Mesendoderm (in vitro differentiated cells): ENCODE data around the gene IL17REL.

Experiments
- DNase-seq: peaks from one replicate; pipeline ENCODE4 v3.0.0; 2013
- H2AK5ac ChIP-seq: 2 replicates; pipeline ENCODE4 v1.6.1; 2013; ENCODE audit warnings: low read length, inconsistent platforms
- H2BK120ac ChIP-seq: 2 replicates; pipeline ENCODE4 v1.6.1; 2013; ENCODE audit warnings: low read depth, mild to moderate bottlenecking, low read length, moderate library complexity, mixed read lengths
- H2BK15ac ChIP-seq: replicated peaks from 2 replicates; pipeline ENCODE4 v1.6.1; 2013; ENCODE audit warnings: low read depth, mild to moderate bottlenecking, moderate library complexity
- H2BK5ac ChIP-seq: 2 replicates; pipeline ENCODE4 v1.6.1; 2013; ENCODE audit warnings: low read length, inconsistent platforms
- H3K18ac ChIP-seq: 2 replicates; pipeline ENCODE4 v1.6.1; 2013; ENCODE audit warnings: mild to moderate bottlenecking, low read length, mixed read lengths
- H3K23ac ChIP-seq: one replicate; pipeline ENCODE4 v1.6.1; 2013; ENCODE audit warnings: low read length
- H3K27ac ChIP-seq: 2 replicates; pipeline ENCODE4 v1.5.1; 2013; ENCODE audit warnings: low read depth, mild to moderate bottlenecking, inconsistent platforms, low read length, moderate library complexity
- H3K27me3 ChIP-seq: 2 replicates; pipeline ENCODE4 v1.6.1; 2013; ENCODE audit warnings: low read length, control low read depth, mild to moderate bottlenecking, inconsistent platforms; ENCODE audit not compliant: insufficient read depth, poor library complexity
- H3K36me3 ChIP-seq: 2 replicates; pipeline ENCODE4 v1.6.1; 2013; ENCODE audit warnings: low read length, inconsistent platforms; ENCODE audit not compliant: control insufficient read depth, insufficient read depth
- H3K4ac ChIP-seq: one replicate; pipeline ENCODE4 v1.6.1; 2013; ENCODE audit warnings: low read depth, mild to moderate bottlenecking, low read length, moderate library complexity
- H3K4me1 ChIP-seq: 2 replicates; pipeline ENCODE4 v1.6.1; 2013; ENCODE audit warnings: low read depth, low read length, inconsistent platforms; ENCODE audit not compliant: control insufficient read depth
- H3K4me2 ChIP-seq: 2 replicates; pipeline ENCODE4 v1.6.1; 2013; ENCODE audit warnings: low read length
- H3K4me3 ChIP-seq: 2 replicates; pipeline ENCODE4 v1.5.1; 2013; ENCODE audit warnings: mild to moderate bottlenecking, low read length
- H3K56ac ChIP-seq: one replicate; pipeline ENCODE4 v1.6.1; 2013; ENCODE audit warnings: low read length
- H3K79me1 ChIP-seq: 2 replicates; pipeline ENCODE4 v1.6.1; 2013; ENCODE audit warnings: low read length, inconsistent platforms
- H3K79me2 ChIP-seq: 2 replicates; pipeline ENCODE4 v1.6.1; 2013; ENCODE audit warnings: mild to moderate bottlenecking, low read length; ENCODE audit not compliant: control insufficient read depth, insufficient read depth
- H3K9ac ChIP-seq: 2 replicates; pipeline ENCODE4 v1.6.1; 2013; ENCODE audit warnings: low read length, inconsistent platforms
- H4K5ac ChIP-seq: one replicate; pipeline ENCODE4 v1.6.1; 2013; ENCODE audit warnings: low read length
- H4K8ac ChIP-seq: one replicate; pipeline ENCODE4 v1.6.1; 2013; ENCODE audit warnings: low read depth, mild to moderate bottlenecking, control low read depth, low read length, moderate library complexity
- WGBS: extraction: QIAGEN DNeasy Blood & Tissue Kit; methylation state at CpG from one replicate; pipeline ENCODE4 v1.1.7; 2013; ENCODE audit warnings: low lambda C conversion rate, missing lambda C conversion rate; ENCODE audit not compliant: insufficient coverage; ENCODE audit errors: extremely low coverage; 5-methylcytosine and 5-hydroxymethylcytosine counted together

The IL17REL gene

DNA sequence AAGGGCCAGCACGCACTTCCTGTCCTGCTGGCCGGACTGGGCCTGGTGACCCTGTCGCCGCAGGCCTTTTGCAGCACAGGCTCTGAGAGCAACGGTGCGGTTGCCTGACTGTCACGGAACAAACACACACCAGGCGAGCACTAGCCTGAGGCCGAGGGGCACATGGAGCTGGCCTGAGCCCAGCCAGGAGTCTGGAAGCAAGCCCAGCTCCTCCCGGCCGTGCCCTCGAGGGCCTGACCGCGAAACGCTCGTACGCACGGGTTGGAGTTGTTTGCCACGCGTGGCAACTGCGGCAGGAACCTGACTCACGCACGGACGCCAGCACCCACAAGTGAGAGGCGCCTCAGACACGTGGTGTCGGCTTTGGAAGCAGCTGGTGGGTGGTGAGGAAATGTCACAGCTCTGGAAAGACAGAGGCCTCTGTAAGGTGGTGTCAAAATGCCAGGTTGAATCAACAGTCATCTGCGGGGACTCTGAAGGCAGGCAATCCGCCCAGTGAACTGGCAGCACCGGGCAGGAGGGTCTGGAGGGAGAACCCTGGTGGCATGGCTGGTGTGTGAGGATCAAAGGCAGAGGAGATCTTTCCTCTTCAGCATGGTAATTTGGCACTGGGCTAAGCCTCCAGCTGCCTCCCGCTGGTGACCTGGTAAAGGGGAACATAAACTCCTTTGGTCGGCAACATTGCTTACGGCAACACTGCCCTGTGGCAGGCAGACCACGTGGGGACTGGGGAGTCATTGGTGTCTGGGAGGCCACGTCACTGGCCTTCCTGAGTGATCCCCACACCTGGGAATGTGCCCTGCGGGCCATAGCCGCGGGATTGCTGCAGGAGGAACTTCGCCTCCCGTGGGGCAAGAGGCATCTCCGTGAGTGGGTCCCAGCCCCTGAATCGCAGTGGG, 15.3 kb upstream of the IL17REL start:
- no peaks in the 10 kb centered on the region for H3K36me3 ChIP-seq
- H2BK5ac ChIP-seq, result no peak overlapping the region
- H3K79me1 ChIP-seq, result no peaks in the 10 kb centered on the region
- H3K4me2 ChIP-seq, result no peak overlapping the region
- no peaks in the 10 kb centered on the region for H3K4me1 ChIP-seq
- H3K27ac ChIP-seq, result no peak overlapping the region
- no peak overlapping the region for H2AK5ac ChIP-seq
- no peak overlapping the region for H3K9ac ChIP-seq
- H4K8ac ChIP-seq, result no peak overlapping the region
- no peak overlapping the region for H3K4ac ChIP-seq
- H4K5ac ChIP-seq, result no peak overlapping the region
- H3K4me3 ChIP-seq, result no peak overlapping the region
- no peak overlapping the region for H3K23ac ChIP-seq
- WGBS, result no CpG with 5 or more reads among the region's 42 CpGs
- no peaks in the 10 kb centered on the region for H3K27me3 ChIP-seq
- no peak overlapping the region for H3K18ac ChIP-seq
- H2BK15ac ChIP-seq, result no peak overlapping the region
- H2BK120ac ChIP-seq, result no peak overlapping the region
- DNase-seq, result no peak
- no peaks in the 10 kb centered on the region for H3K79me2 ChIP-seq
- H3K56ac ChIP-seq, result no peak overlapping the region

DNA sequence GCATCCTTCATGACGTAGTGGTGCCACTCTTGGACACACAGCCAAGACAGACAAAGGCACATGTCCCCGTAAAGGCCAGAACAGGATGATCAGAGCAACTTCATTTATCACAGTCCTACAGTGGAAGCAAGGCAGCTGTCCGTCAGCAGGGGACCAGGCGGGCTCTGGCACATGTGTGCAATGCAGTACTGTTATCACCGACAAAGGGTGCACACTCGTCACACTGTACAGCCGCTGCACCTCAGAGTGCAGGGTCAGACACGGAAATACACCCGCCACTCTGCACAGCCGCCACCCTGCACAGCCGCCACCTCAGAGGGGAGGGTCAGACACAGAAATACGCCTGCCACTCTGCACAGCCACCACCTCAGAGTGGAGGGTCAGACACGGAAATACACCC, 13.4 kb upstream of the IL17REL start:
- no peak overlapping the region for H3K9ac ChIP-seq
- no CpG with 5 or more reads among the region's 13 CpGs for WGBS
- no peak overlapping the region for H3K23ac ChIP-seq

GRCh38 chr22:50022171-50022819, 9.7 kb upstream of the IL17REL start:
- H2AK5ac ChIP-seq, result no peak overlapping the region
- no peaks in the 10 kb centered on the region for H3K79me1 ChIP-seq
- H3K79me2 ChIP-seq, result no peaks in the 10 kb centered on the region
- H3K4me1 ChIP-seq, result no peaks in the 10 kb centered on the region
- no peak overlapping the region for H3K23ac ChIP-seq
- no peak overlapping the region for H2BK120ac ChIP-seq
- no peak overlapping the region for H3K56ac ChIP-seq
- no peak overlapping the region for H4K5ac ChIP-seq
- no peak for DNase-seq
- no peak overlapping the region for H3K27ac ChIP-seq
- H2BK15ac ChIP-seq, result no peak overlapping the region
- H3K9ac ChIP-seq, result no peak overlapping the region
- H3K18ac ChIP-seq, result no peak overlapping the region
- no peaks in the 10 kb centered on the region for H3K36me3 ChIP-seq
- no peak overlapping the region for H4K8ac ChIP-seq
- H3K4me3 ChIP-seq, result no peak overlapping the region
- H3K4me2 ChIP-seq, result no peak overlapping the region
- H3K4ac ChIP-seq, result no peak overlapping the region
- no peaks in the 10 kb centered on the region for H3K27me3 ChIP-seq
- WGBS, result no CpG with 5 or more reads among the region's 14 CpGs
- H2BK5ac ChIP-seq, result no peak overlapping the region

More for the DNA sequence above, 13.4 kb upstream of the IL17REL start:
- Histone ChIP-seq H3K18ac (no peak overlapping the region), H3K4me1 (no peaks in the 10 kb centered on the region), H3K27me3 (no peaks in the 10 kb centered on the region), H3K27ac (no peak overlapping the region), H2BK120ac (no peak overlapping the region), H3K4me3 (no peak overlapping the region), H2BK15ac (no peak overlapping the region), H2BK5ac (no peak overlapping the region), H3K36me3 (no peaks in the 10 kb centered on the region), H3K79me2 (no peaks in the 10 kb centered on the region), H4K5ac (no peak overlapping the region), H3K4me2 (no peak overlapping the region), H3K79me1 (no peaks in the 10 kb centered on the region), H2AK5ac (no peak overlapping the region), H3K4ac (no peak overlapping the region), H4K8ac (no peak overlapping the region), H3K56ac (no peak overlapping the region)
- no peak for DNase-seq

GRCh38 chr22:50020606-50021005, 8.0 kb upstream of the IL17REL start:
- H2BK15ac ChIP-seq, result no peak overlapping the region
- H3K4me2 ChIP-seq, result no peak overlapping the region
- H4K8ac ChIP-seq, result no peak overlapping the region
- no peak overlapping the region for H2BK120ac ChIP-seq
- no peak overlapping the region for H2BK5ac ChIP-seq
- no peak overlapping the region for H3K27ac ChIP-seq
- H3K23ac ChIP-seq, result no peak overlapping the region
- H3K56ac ChIP-seq, result no peak overlapping the region
- H3K27me3 ChIP-seq, result peaks cover under 1% of the 10 kb centered on the region
- H3K36me3 ChIP-seq, result no peaks in the 10 kb centered on the region
- DNase-seq, result no peak
- H3K9ac ChIP-seq, result no peak overlapping the region
- H3K79me2 ChIP-seq, result no peaks in the 10 kb centered on the region
- H3K79me1 ChIP-seq, result no peaks in the 10 kb centered on the region
- H3K18ac ChIP-seq, result no peak overlapping the region
- H3K4me1 ChIP-seq, result no peaks in the 10 kb centered on the region
- no peak overlapping the region for H2AK5ac ChIP-seq
- whole genome bisulfite sequencing, result no CpG with 5 or more reads among the region's 15 CpGs
- no peak overlapping the region for H4K5ac ChIP-seq
- H3K4ac ChIP-seq, result no peak overlapping the region
- no peak overlapping the region for H3K4me3 ChIP-seq

- Histone ChIP-seq H3K79me1 (no peaks in the 10 kb centered on the region), H3K27me3 (peaks cover 8% of the 10 kb centered on the region), H3K18ac (no peak overlapping the region), H3K4ac (no peak overlapping the region), H2BK5ac (no peak overlapping the region), H4K5ac (no peak overlapping the region), H3K27ac (no peak overlapping the region), H2BK120ac (no peak overlapping the region), H3K79me2 (no peaks in the 10 kb centered on the region), H3K4me2 (no peak overlapping the region), H2BK15ac (no peak overlapping the region), H3K23ac (no peak overlapping the region), H4K8ac (no peak overlapping the region), H3K36me3 (no peaks in the 10 kb centered on the region), H3K4me3 (no peak overlapping the region), H2AK5ac (no peak overlapping the region), H3K4me1 (no peaks in the 10 kb centered on the region), H3K56ac (no peak overlapping the region), H3K9ac (no peak overlapping the region)
- WGBS, result no CpG with 5 or more reads among the region's 3 CpGs
- no peak for DNase-seq
Observed at GRCh38 chr22:50019316-50019715, 6.8 kb upstream of the IL17REL start.
